Breast epithelium (tissue), 3 donors: ENCODE measurements around the gene EIF3I.

Experiments used
- POLR2AphosphoS5 ChIP-seq, 3 donors: sonication (generic); formaldehyde crosslinking; IDR thresholded peaks; one replicate each; pipeline ENCODE4 v1.6.1; 2017; ENCODE audit warnings: antibody characterized with exemption in 3 of 3
- TF ChIP-seq, protein P1 (sequence below), 3 donors: fragments of 450-650 bp; IDR thresholded peaks; one replicate each; pipeline ENCODE4 v1.5.1; 2016 to 2017; ENCODE audit warnings: antibody characterized with exemption in 3 of 3, mild to moderate bottlenecking in 3 of 3, moderate library complexity in 3 of 3

DNA sequence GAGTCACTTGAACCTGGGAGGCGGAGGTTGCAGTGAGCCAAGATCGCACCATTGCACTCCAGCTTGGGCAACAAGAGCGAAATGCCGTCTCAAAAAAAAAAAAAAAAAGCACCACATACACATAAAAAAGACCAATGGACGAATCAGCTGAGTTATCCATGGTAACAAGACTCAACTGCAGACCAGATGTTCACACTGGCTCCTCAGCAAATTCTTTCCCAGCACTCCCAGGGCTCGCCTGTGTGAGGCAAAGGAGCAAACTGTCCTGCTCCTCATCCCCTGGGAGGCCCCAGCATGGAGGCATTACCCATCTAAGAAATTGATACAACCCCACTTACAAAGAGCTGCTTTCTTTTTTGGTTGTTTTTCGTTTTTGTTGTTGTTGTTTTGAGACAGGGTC lies 3.2 kb upstream of the EIF3I start:
- no peak for TF ChIP-seq POLR2AphosphoS5 (IDR thresholded peaks at IDR 0.05)
- TF ChIP-seq, protein P1, sequence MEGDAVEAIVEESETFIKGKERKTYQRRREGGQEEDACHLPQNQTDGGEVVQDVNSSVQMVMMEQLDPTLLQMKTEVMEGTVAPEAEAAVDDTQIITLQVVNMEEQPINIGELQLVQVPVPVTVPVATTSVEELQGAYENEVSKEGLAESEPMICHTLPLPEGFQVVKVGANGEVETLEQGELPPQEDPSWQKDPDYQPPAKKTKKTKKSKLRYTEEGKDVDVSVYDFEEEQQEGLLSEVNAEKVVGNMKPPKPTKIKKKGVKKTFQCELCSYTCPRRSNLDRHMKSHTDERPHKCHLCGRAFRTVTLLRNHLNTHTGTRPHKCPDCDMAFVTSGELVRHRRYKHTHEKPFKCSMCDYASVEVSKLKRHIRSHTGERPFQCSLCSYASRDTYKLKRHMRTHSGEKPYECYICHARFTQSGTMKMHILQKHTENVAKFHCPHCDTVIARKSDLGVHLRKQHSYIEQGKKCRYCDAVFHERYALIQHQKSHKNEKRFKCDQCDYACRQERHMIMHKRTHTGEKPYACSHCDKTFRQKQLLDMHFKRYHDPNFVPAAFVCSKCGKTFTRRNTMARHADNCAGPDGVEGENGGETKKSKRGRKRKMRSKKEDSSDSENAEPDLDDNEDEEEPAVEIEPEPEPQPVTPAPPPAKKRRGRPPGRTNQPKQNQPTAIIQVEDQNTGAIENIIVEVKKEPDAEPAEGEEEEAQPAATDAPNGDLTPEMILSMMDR (IDR thresholded peaks at IDR 0.05), result no peak
